Fibroblast of lung (primary cell): ENCODE data around the gene KCNK18.

Source experiments
- EZH2 ChIP-seq: IDR thresholded peaks from 2 replicates; pipeline ENCODE4 v1.5.1; 2012; ENCODE audit warnings: low read length, control low read depth, mild to moderate bottlenecking; ENCODE audit errors: missing control alignments
- TF ChIP-seq, protein P1 (sequence below), 2 donors: IDR thresholded peaks in 1 of 2; conservative IDR thresholded peaks in 1 of 2; 1 replicate in 1 of 2; 2 replicates in 1 of 2; pipeline ENCODE4 v1.5.1; 2011 to 2012; ENCODE audit warnings: low read length in 2 of 2, control low read depth in 1 of 2, inconsistent platforms in 1 of 2, low read depth in 1 of 2, mild to moderate bottlenecking in 1 of 2

GRCh38 chr10:117163061-117163953 lies 34.0 kb upstream of the KCNK18 start:
- TF ChIP-seq, protein P1, sequence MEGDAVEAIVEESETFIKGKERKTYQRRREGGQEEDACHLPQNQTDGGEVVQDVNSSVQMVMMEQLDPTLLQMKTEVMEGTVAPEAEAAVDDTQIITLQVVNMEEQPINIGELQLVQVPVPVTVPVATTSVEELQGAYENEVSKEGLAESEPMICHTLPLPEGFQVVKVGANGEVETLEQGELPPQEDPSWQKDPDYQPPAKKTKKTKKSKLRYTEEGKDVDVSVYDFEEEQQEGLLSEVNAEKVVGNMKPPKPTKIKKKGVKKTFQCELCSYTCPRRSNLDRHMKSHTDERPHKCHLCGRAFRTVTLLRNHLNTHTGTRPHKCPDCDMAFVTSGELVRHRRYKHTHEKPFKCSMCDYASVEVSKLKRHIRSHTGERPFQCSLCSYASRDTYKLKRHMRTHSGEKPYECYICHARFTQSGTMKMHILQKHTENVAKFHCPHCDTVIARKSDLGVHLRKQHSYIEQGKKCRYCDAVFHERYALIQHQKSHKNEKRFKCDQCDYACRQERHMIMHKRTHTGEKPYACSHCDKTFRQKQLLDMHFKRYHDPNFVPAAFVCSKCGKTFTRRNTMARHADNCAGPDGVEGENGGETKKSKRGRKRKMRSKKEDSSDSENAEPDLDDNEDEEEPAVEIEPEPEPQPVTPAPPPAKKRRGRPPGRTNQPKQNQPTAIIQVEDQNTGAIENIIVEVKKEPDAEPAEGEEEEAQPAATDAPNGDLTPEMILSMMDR (conservative IDR thresholded peaks at IDR 0.05 in 1 of 2, IDR thresholded peaks at IDR 0.05 in 1 of 2; ENCODE audit: low read depth in 1 of 2, low read length in 2 of 2): no peak
- TF ChIP-seq EZH2: peak; percentile 64
